ENCODE data around the gene ZBTB2. TPM values are rescaled to one million over a fixed set of nuclear protein-coding genes. Genes with fewer than 3 reads are reported as not detected.

The ZBTB2 gene
- total RNA-seq, 1 donor from 2014 or later = 13.0 TPM

DNA sequence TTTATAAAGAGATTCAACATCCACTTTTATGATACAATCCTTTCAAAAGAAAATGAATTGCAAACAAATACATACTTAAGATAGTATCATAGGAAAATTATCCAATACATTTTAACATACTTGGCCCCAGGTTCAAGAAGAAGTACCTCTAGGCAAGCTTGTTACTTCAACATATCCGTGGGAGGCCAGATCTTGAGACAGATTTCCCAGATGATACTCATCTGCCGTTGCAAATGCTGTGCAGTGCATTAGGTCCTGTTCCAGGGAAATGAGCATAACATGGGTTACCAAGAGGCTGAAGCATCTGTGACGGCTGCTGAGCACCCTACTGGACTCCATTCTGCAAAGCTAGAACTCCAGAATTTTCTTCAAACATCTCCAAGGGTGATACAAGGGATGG lies 44.9 kb upstream of the ZBTB2 start:
- H3K36me3 ChIP-seq = peaks cover 31% of the 10 kb centered on the region
- peaks cover 9% of the 10 kb centered on the region for H3K4me1 ChIP-seq
- H3K27ac ChIP-seq = no peak overlapping the region
- TF ChIP-seq, protein P1, sequence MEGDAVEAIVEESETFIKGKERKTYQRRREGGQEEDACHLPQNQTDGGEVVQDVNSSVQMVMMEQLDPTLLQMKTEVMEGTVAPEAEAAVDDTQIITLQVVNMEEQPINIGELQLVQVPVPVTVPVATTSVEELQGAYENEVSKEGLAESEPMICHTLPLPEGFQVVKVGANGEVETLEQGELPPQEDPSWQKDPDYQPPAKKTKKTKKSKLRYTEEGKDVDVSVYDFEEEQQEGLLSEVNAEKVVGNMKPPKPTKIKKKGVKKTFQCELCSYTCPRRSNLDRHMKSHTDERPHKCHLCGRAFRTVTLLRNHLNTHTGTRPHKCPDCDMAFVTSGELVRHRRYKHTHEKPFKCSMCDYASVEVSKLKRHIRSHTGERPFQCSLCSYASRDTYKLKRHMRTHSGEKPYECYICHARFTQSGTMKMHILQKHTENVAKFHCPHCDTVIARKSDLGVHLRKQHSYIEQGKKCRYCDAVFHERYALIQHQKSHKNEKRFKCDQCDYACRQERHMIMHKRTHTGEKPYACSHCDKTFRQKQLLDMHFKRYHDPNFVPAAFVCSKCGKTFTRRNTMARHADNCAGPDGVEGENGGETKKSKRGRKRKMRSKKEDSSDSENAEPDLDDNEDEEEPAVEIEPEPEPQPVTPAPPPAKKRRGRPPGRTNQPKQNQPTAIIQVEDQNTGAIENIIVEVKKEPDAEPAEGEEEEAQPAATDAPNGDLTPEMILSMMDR (IDR thresholded peaks at IDR 0.05) = no peak
- H3K4me3 ChIP-seq = no peak overlapping the region
- no peaks in the 10 kb centered on the region for H3K27me3 ChIP-seq
- DNase-seq (no peak), ATAC-seq (no peak)
- intact Hi-C loops (cut with DNase I) = no loop called here
- no peaks in the 10 kb centered on the region for H3K9me3 ChIP-seq

DNA sequence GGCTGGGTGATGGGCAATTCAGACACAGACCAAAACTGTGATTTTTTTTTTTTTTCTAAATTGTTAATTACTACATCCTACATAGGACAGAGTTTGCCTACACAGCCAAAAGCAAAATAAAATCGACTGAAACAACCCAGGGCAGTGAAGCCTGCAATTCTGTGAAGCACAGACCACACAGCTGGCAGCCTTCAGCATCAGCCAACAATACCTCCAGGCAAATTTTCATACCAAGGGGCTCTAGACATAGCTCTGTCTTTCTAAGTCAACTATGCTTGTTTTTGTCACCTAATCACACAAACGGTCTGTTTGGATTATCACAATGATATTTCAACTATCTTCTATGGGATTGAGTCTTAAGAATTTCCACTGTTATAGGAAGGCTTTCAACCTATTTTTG lies 43.0 kb upstream of the ZBTB2 start:
- no peaks in the 10 kb centered on the region for H3K27me3 ChIP-seq
- peaks cover 50% of the 10 kb centered on the region for H3K36me3 ChIP-seq
- ATAC-seq (no peak), DNase-seq (no peak)
- no peak overlapping the region for H3K4me3 ChIP-seq
- intact Hi-C loops (cut with DNase I) = no loop called here
- H3K9me3 ChIP-seq = no peaks in the 10 kb centered on the region
- no peak overlapping the region for H3K27ac ChIP-seq
- TF ChIP-seq, protein P1 (IDR thresholded peaks at IDR 0.05) = no peak
- no peaks in the 10 kb centered on the region for H3K4me1 ChIP-seq

DNA sequence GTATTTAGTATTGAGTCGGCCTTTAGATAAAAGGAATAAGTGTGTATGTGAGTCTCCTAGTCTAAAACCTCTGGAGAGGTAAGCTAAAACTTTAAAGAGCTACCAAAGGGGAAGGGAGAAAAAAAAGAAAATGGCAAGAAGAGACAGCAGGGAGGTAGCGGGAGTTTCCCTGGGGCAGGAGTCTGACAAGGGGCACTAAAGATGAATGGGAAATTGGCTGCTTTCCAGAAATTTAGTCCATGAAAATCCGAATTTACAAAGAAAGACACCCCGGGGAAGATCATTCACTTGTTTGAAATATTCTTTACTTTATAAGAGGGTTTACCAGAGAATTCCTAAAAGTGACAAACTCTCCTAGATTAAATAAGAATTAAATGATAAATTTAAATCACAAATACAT lies 41.3 kb upstream of the ZBTB2 start:
- no peak overlapping the region for H3K4me3 ChIP-seq
- no peaks in the 10 kb centered on the region for H3K27me3 ChIP-seq
- intact Hi-C loops (cut with DNase I) = no loop called here
- DNase-seq (no peak), ATAC-seq (no peak)
- H3K9me3 ChIP-seq = no peaks in the 10 kb centered on the region
- TF ChIP-seq, protein P1 (IDR thresholded peaks at IDR 0.05) = no peak
- no peak overlapping the region for H3K27ac ChIP-seq
- peaks cover 67% of the 10 kb centered on the region for H3K36me3 ChIP-seq
- H3K4me1 ChIP-seq = no peaks in the 10 kb centered on the region

DNA sequence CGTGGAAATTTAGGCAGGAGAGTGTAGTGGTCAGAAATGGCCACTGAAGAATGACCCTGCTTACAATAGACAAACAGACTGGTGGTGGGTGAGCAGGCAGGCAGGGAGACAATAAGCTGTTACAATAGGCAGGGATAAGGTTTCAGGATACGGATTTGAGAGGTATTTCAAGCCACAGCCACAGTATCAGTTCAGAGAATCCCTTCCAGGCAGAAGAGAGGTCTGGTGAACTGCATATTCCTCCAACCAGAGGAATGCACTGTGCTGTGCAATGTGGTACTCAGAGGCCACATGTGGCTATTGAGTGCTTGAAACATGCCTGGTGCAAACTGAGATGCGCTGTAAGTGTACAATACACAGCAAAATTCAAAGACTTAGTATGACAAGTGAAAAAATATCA lies 40.0 kb upstream of the ZBTB2 start:
- Histone ChIP-seq H3K27me3 (no peaks in the 10 kb centered on the region), H3K4me3 (no peak overlapping the region), H3K27ac (no peak overlapping the region), H3K4me1 (no peaks in the 10 kb centered on the region), H3K36me3 (peaks cover 77% of the 10 kb centered on the region), H3K9me3 (no peaks in the 10 kb centered on the region)
- intact Hi-C loops (cut with DNase I) = no loop called here
- TF ChIP-seq, protein P1 (IDR thresholded peaks at IDR 0.05) = no peak
- DNase-seq (no peak), ATAC-seq (no peak)

DNA sequence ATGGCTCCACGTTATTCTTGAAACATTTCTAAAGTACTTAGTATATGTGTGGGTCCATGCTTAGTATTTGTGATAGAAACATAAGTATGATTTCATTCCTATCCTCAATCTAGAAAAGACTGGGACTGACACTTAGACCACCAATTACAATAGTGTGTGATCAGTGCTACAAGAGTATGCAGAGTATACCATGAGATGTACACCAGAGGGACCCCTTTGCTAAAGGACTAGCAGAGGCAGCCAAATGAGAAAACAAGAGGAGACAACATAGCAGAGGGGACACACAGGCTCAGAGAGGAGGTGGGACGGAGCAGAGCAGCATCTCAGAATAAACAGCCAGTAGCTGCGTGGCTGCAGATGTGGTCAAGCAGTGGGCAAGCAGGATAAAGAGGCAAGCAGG lies 39.5 kb upstream of the ZBTB2 start:
- DNase-seq (no peak), ATAC-seq (no peak)
- Histone ChIP-seq H3K27me3 (no peaks in the 10 kb centered on the region), H3K4me3 (no peak overlapping the region), H3K9me3 (no peaks in the 10 kb centered on the region), H3K27ac (no peak overlapping the region), H3K4me1 (no peaks in the 10 kb centered on the region), H3K36me3 (peaks cover 77% of the 10 kb centered on the region)
- TF ChIP-seq, protein P1 (IDR thresholded peaks at IDR 0.05) = no peak
- intact Hi-C loops (cut with DNase I) = no loop called here

DNA sequence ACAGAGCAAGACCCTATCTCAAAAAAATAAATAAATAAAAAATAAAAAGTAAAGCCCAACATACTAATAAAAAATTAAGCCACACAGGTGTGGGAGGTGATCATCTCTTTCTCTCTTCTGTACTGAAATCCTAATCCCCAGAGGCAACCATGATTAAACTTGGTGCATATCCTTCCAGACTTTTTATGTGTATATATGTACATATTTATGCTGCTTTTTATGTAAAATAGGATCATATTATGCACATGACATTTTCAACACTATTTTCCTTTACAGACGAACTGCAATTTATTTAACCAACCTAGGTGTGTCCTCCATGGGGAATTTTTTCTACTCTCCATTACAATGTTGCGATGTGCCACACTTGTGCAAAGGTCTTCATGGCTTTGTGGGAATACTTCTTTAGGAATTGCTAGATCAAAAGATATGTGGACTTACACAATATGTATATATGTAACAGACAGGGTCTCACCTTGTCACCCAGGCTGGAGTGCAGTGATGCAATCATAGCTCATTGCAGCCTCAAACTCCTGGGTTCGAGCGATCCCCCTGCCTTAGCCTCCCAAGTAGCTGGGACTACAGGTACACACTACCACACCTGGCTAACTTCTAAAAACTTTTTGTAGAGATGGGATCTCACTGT lies 36.9 kb upstream of the ZBTB2 start:
- intact Hi-C loops (cut with DNase I) = no loop called here
- TF ChIP-seq, protein P1 (IDR thresholded peaks at IDR 0.05) = no peak

More for the DNA sequence above, 36.9 kb upstream of the ZBTB2 start:
- ATAC-seq (no peak), DNase-seq (no peak)
- Histone ChIP-seq H3K9me3 (no peaks in the 10 kb centered on the region), H3K27ac (no peak overlapping the region), H3K4me1 (no peaks in the 10 kb centered on the region), H3K36me3 (peaks cover 89% of the 10 kb centered on the region), H3K27me3 (no peaks in the 10 kb centered on the region), H3K4me3 (no peak overlapping the region)

Measured in upper lobe of right lung (tissue), 1 donor.